ENCODE measurements around the gene BET1L. TPM values are rescaled to one million over a fixed set of nuclear protein-coding genes. Genes with fewer than 3 reads are reported as not detected.
"Not testable (repeated sequence)": the region's sequence is repeated elsewhere in the genome, so short reads cannot be mapped to it uniquely, and the experiment has no call there.

The BET1L gene
- total RNA-seq, 1 donor from 2014 or later = 47.0 TPM

- Mint-ChIP-seq H3K4me1 (peaks cover 2% of the 10 kb centered on the region), H3K4me3 (no peak overlapping the region), H3K27me3 (no peaks in the 10 kb centered on the region), H3K36me3 (ENCODE audit: low read depth) (peaks cover 83% of the 10 kb centered on the region), H3K27ac (peak overlapping the region; percentile 36), H3K9me3 (no peaks in the 10 kb centered on the region)
- no peak for TF ChIP-seq CTCF (IDR thresholded peaks at IDR 0.05)
- DNase-seq (no peak), ATAC-seq (ENCODE audit: low read depth) (no peak)
- ChIA-PET POLR2A (interaction anchor here (0.6 to 4.8 kb wide), 9 partner anchors 13 to 165 kb away, joined by 3 to 35 read pairs (median 6); partner anchors contain the start of genes BET1L, IFITM2, PGGHG and RIC8A), CTCF (interaction anchor here (0.6 to 4.1 kb wide), 29 partner anchors 8 to 212 kb away, joined by 3 to 28 read pairs (median 6); partner anchors contain the start of genes BET1L, PGGHG, PSMD13 and RIC8A)
- intact Hi-C loops (cut with micrococcal nuclease) = loop anchor here (1.0 to 5.0 kb wide), 3 partner anchors 19 to 197 kb away; no protein-coding TSS in a partner anchor
These were observed 43.1 kb upstream of the BET1L start for GRCh38 chr11:250274-250673.

- no peak for TF ChIP-seq CTCF (IDR thresholded peaks at IDR 0.05)
- POLR2A ChIA-PET = interaction anchor here (0.6 to 1.1 kb wide), 4 partner anchors 9 to 106 kb away, joined by 3 read pairs; no protein-coding TSS in a partner anchor
- Mint-ChIP-seq H3K4me3 (no peak overlapping the region), H3K9me3 (no peaks in the 10 kb centered on the region), H3K27ac (no peak overlapping the region), H3K36me3 (ENCODE audit: low read depth) (peaks cover 92% of the 10 kb centered on the region), H3K4me1 (peaks cover 2% of the 10 kb centered on the region), H3K27me3 (no peaks in the 10 kb centered on the region)
- no peak for DNase-seq
- CTCF ChIA-PET = interaction anchor here (2.5 kb wide), 1 partner anchor 12 kb away, joined by 11 read pairs; no protein-coding TSS in a partner anchor
- intact Hi-C loops (cut with micrococcal nuclease) = no loop called here
- no peak for ATAC-seq (ENCODE audit: low read depth)
These were observed 41.9 kb upstream of the BET1L start for GRCh38 chr11:249062-249461.

- Mint-ChIP-seq H3K36me3 (ENCODE audit: low read depth) (peaks cover 92% of the 10 kb centered on the region), H3K9me3 (no peaks in the 10 kb centered on the region), H3K4me3 (no peak overlapping the region), H3K27ac (no peak overlapping the region), H3K4me1 (peaks cover 11% of the 10 kb centered on the region), H3K27me3 (no peaks in the 10 kb centered on the region)
- CTCF ChIA-PET = no interaction called here
- DNase-seq (no peak), ATAC-seq (ENCODE audit: low read depth) (no peak)
- intact Hi-C loops (cut with micrococcal nuclease) = no loop called here
- no peak for TF ChIP-seq CTCF (IDR thresholded peaks at IDR 0.05)
- POLR2A ChIA-PET = no interaction called here
These were observed 37.2 kb upstream of the BET1L start for GRCh38 chr11:244376-244775.

GRCh38 chr11:241634-242033 is 34.4 kb upstream of the BET1L start:
- Mint-ChIP-seq H3K9me3 (no peaks in the 10 kb centered on the region), H3K4me1 (peaks cover 30% of the 10 kb centered on the region), H3K27me3 (no peaks in the 10 kb centered on the region), H3K27ac (no peak overlapping the region), H3K4me3 (no peak overlapping the region), H3K36me3 (ENCODE audit: low read depth) (peaks cover 69% of the 10 kb centered on the region)
- no peak for DNase-seq
- no peak for TF ChIP-seq CTCF (IDR thresholded peaks at IDR 0.05)
- ChIA-PET CTCF (interaction anchor here (1.1 to 1.4 kb wide), 2 partner anchors 9 to 10 kb away, joined by 3 to 5 read pairs; no protein-coding TSS in a partner anchor), POLR2A (interaction anchor here (1.1 kb wide), 1 partner anchor 38 kb away, joined by 3 read pairs; no protein-coding TSS in a partner anchor)
- no peak for ATAC-seq (ENCODE audit: low read depth)
- intact Hi-C loops (cut with micrococcal nuclease) = no loop called here

GRCh38 chr11:240315-240714 is 33.1 kb upstream of the BET1L start:
- POLR2A ChIA-PET = no interaction called here
- peaks cover 36% of the 10 kb centered on the region for H3K4me1 Mint-ChIP-seq

GRCh38 chr11:238346-238745 is 31.1 kb upstream of the BET1L start:
- H3K27ac Mint-ChIP-seq; H3K9me3 Mint-ChIP-seq; DNase-seq; ATAC-seq (ENCODE audit: low read depth); H3K27me3 Mint-ChIP-seq: not testable (repeated sequence)
- ChIA-PET CTCF (interaction anchor here (1.0 to 1.8 kb wide), 2 partner anchors 12 to 66 kb away, joined by 3 to 9 read pairs; no protein-coding TSS in a partner anchor), POLR2A (interaction anchor here (1.1 to 3.1 kb wide), 5 partner anchors 10 to 176 kb away, joined by 3 to 55 read pairs (median 3); partner anchors contain the start of genes B4GALNT4, BET1L, RIC8A and SIGIRR)
- intact Hi-C loops (cut with micrococcal nuclease) = loop anchor here (5.0 kb wide), 1 partner anchor 49 kb away; the partner anchor contains the start of gene PGGHG
- Mint-ChIP-seq H3K4me3 (peak overlapping the region; percentile 98), H3K36me3 (ENCODE audit: low read depth) (peaks cover 44% of the 10 kb centered on the region), H3K4me1 (peaks cover 40% of the 10 kb centered on the region)

More at GRCh38 chr11:240315-240714, 33.1 kb upstream of the BET1L start:
- DNase-seq = no peak
- CTCF ChIA-PET = interaction anchor here (0.7 kb wide), 1 partner anchor 11 kb away, joined by 3 read pairs; no protein-coding TSS in a partner anchor
- no peak overlapping the region for H3K27ac Mint-ChIP-seq
- no peak for ATAC-seq (ENCODE audit: low read depth)
- peaks cover 60% of the 10 kb centered on the region for H3K36me3 Mint-ChIP-seq (ENCODE audit: low read depth)
- intact Hi-C loops (cut with micrococcal nuclease) = no loop called here
- H3K4me3 Mint-ChIP-seq = no peak overlapping the region
- no peaks in the 10 kb centered on the region for H3K9me3 Mint-ChIP-seq
- H3K27me3 Mint-ChIP-seq = no peaks in the 10 kb centered on the region
- no peak for TF ChIP-seq CTCF (IDR thresholded peaks at IDR 0.05)

Measured in activated B cell treated with CpG ODN at 0.5 μM for 24 hours (primary cell).